UCSD-AML1 (cell line): ENCODE data around the gene AHRR.
"Not testable (repeated sequence)": the region's sequence is repeated elsewhere in the genome, so short reads cannot be mapped to it uniquely, and the experiment has no call there.

Source experiments
- DNase-seq: peaks from one replicate; lab custom pipeline; 2025; ENCODE audit not compliant: unreplicated experiment; lab: John Stamatoyannopoulos, UW

The AHRR gene

DNA sequence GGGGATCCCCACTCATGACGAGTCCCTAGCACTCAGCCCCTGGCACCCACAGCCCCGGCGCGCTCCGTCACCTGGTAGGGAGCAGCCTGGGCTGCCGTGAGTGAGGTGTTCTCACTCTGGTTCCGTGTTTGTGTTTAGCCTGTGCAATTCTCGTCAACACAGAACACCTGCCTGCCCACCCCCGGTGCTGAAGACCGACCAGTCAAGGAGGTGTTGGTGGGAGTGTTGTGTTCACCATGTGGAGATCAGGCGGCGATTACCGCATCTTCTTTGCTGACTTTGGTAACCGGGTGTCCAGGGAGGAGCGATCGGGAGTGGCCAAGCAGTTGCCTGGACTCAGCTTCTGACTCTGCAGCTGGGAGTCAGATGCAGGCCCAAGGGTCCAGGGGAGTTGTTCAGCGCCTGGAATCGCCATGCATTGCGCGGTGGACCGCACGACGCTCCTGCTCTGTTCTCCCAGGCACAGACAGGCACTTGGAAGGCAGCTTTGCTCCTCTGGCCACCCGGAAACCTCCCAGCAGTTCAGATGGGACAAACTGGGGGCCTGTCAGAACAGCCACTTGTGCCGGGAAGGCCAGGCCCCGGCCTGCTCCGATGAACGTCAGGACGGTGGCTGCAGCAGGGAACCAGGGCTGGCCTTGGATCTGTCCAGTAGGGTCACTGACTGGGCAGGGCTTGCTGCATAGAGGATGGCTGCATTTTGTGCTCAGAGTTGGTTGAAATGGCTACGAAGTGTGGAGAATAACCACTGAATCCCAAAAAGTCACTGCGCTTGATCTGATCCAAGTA is 149.6 kb downstream of the AHRR start:
- no peak for DNase-seq

DNA sequence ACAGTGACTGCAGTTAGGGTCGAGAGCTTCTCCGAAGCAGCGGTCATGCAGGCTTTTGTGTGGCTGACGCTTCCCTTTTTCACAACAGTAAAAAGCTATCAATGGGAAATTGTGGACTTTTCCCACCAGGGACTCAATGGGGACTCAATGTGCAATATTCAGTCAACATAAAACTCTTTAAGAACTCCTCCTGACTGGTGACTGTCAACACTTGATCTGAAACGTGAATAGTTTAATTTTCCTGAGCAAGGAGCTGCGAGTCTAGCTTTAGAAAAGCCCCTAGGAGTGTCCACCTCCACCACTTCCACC is 150.2 kb downstream of the AHRR start:
- DNase-seq, result no peak

GRCh38 chr5:472076-472655 is 150.7 kb downstream of the AHRR start:
- DNase-seq, result no peak

GRCh38 chr5:472656-473550 is 151.4 kb downstream of the AHRR start:
- peak; percentile 88 for DNase-seq

DNA sequence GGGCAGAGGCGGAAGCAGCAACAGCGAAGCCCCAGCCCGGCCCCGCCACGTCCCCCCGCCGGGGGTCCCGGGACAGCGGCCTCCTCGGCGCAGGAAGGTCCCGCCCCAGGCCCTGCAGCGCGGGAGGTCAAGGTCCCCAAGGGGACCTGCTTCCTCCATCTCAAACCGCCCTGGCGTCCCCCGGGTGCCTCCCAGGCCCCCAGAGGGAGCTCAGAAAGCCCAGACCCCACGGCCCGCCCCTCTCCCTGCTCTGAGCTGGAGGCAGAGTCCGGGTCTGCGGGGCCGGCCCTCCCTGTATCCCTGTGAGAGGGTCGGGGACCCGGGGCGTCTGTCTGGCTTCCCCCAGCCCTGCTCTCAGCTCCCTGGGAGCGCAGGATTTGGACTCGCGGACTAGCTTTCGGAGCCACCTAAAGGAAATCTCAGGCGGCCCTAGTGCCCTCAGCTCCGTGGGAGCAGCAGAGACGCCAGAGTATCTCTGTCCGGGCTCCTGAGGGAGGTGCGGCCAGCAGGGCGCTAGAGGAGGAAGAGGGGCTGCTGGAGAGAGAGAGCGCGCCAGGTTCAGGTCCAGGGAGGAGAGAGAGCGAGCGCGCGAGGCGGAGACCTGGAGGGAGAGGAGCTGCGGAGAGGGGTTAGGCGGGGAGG is 152.2 kb downstream of the AHRR start:
- DNase-seq, result no peak

GRCh38 chr5:474232-474839 is 152.8 kb downstream of the AHRR start:
- DNase-seq, result not testable (repeated sequence)

GRCh38 chr5:474840-475661 is 153.5 kb downstream of the AHRR start:
- DNase-seq, result no peak

DNA sequence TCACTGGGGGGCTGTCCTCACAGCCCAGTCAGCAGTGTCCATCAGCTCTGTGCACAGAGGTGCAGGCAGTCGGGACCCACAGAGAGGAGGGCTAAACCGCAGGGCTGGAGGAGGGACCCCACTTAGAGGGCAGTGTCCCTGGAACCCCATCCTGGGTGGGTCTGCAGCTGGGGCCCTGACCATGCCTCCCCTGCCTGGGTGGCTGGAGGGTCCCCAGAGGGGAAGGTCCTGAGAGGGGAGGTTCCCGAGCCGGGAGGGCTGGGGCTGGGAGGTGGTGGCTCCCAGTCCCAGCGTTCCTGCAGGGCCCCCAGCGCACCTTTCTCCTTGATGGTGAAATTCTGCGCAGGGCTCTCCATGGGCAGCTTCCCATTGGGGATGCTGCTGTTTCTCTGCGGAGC is 154.2 kb downstream of the AHRR start:
- DNase-seq, result no peak

DNA sequence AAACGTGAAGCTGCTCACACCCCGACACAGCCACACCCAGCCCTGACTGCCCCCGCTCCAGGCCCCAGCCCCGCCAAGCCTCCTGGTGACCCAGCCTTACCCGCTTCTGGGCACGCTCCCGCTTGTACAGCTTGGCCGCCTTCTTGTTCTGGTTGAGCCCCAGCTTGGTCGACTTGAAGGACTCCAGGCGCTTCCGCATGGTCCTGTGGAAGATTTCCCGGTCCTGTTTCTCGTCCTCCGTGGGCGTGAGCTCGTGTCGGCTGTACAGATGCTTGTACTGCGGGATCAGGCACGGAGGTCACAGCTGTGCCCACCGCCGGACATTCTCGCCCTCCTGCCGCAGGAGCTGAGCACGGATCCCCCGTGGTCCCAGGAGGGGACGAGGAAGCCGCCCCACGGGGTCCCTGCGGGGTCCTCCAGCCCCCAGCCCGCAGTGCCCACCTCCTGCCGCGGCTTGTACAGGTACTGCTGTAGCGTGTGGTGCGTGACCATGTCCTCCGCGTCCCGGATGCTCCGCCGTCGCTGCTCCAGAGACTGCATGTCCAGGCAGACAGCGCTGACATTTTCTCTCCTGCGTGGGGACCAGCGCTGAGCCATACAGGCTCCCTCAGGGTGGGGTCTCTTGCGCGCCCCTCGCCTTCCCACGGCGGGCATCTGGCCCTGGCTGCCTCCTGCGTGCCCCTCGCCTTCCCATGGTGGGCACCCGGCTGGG is 154.7 kb downstream of the AHRR start:
- DNase-seq, result no peak

DNA sequence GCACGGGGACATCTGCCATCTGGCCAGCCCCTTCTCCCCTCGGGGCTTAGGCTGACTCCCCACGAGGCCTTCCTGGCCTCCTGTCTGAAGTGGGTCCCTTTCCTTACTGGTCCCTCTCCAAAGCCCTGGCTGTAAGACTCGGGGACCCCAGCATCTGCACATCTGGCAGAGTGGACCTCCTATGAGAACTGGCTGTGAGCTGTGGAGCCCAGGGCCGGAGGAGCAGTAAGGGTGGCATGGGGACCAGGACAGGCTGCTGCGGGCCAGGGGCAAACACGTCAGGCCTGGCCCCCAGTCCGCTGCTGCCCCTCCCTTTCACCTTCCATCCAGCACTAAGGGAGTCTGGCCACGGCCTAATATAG is 155.3 kb downstream of the AHRR start:
- DNase-seq, result no peak

DNA sequence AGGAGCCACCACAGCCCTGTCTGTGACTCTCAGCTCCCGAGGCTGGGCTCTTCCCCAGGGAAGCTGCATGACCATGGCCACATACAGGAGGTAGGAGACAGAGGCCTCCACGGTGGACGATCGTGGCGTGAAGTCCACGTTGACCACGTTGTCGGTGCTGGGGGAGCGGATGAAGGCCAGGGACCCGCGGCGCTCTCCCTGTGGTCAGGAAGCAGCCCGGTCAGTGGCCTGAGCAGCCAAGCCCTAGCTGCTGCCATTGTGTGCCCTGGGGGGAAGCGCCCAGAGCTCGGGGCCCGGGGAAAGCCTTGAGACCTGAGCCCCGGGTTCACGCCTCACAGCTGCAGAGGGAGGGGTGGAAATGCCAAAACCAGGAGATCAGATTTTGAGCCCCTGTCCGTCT is 155.7 kb downstream of the AHRR start:
- DNase-seq, result no peak

- DNase-seq, result no peak
Observed at GRCh38 chr5:477871-478270, 156.4 kb downstream of the AHRR start.

- DNase-seq, result no peak
Observed at GRCh38 chr5:478369-478981, 157.0 kb downstream of the AHRR start.

DNA sequence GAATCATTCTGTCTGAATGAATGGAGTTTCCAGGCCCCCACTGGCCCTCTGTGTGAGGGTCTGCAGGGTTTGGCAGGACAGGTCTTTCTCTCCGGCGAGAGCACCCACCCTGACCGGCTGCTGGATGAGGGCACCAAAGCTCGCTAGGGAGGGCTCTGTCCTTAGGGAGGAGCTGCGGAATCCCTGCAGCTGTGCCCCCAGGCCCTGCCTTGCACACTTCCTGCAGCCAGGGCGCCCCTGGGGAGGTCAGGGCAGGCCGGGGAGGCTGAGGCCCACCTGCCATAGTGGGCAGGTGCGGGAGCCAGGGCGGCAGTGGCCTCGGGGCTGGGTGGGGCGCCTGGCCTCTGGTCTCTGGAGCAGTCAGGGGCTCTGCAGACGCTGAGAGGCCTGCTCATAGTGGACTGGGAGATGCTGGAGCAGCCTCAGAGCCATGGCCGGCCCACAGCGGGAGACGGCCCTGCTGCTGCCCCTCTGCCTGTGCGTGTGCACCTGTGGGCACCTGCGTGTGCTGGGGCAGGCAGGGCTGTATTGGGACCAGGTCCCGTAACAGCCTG is 157.5 kb downstream of the AHRR start:
- DNase-seq, result no peak

DNA sequence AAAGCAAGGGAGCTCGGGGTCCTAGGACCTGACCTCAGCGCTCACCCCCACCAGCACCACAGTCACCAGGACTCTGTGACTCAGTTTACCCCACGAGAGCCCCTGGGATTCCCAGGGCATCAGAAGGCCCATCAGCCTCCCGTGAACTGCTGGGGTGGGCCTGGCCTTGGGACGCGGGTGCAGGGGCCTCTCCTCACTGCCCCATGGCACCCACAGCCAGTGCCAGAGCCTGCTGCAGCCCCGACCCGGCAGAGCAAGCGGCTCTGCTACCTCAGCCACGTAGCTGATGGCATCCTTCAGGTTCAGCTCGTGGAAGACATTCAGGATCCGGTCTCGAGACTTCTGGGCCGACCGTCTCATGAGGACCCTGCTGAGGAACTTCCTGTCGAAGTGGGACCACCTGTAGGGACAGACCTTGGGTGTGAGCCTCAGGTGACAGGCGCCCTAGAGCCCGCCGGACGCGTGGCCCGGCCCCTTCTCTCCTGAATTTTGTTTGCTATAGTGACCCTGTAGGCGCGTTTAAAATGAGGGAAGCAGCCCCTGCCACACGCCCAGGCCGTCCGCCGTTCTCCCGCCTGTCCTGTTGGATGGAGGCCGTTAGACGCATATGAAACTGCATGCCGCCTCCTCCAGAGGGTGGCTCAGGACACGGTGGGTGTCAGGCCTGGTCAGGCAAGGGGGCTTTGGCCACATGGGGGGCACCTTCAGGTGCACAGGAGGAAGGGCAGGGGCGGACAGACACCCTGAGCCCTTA is 158.2 kb downstream of the AHRR start:
- DNase-seq, result no peak

- DNase-seq, result no peak
Observed at GRCh38 chr5:481347-481746, 159.8 kb downstream of the AHRR start.

- DNase-seq, result no peak
Observed at GRCh38 chr5:482021-482420, 160.5 kb downstream of the AHRR start.

DNA sequence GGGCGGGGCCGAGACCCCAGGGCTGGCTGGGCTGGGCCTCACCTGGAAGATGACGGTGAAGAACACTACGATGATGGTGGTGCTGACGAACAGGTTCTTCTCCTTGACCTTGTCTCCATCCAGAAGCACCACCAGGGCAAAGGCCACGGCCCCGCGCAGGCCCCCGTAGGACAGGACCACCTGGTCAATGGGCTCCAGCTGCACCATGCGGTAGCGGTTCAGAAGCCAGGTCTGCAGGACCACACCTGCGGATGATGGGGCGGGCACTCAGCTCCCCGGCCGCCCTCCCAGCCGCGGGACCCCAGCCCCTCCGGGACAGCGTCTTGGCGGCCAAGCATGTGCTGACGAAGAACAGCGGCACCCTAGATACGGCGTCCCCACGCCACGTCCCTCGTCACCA is 161.0 kb downstream of the AHRR start:
- DNase-seq, result no peak
